ENCODE data around the gene MVK.

GRCh38 chr12:109592905-109593272, 19.3 kb downstream of the MVK start:
- TF ChIP-seq CTCF (conservative IDR thresholded peaks at IDR 0.05) (no peak), EZH2 (IDR thresholded peaks at IDR 0.05; ENCODE audit: low read depth) (no peak)

Measured in PC-9 (cell line).